ENCODE data around the gene MACROD2.

MACROD2 gene

GRCh38 chr20:14947536-14947935 lies 952.2 kb downstream of the MACROD2 start:
- H3K4me3 ChIP-seq (ENCODE audit: low read depth, low read length) = no peak overlapping the region
- no peak for DNase-seq (ENCODE audit: low read depth, low spot score)
- TF ChIP-seq CTCF (IDR thresholded peaks at IDR 0.05; ENCODE audit: insufficient read depth, low read length, missing control alignments) = no peak
- ChIA-PET CTCF (interaction anchor here (0.9 kb wide), 1 partner anchor 610 kb away, joined by 3 read pairs; the partner anchor contains the start of gene FLRT3), POLR2A (no interaction called here)

- no peak for TF ChIP-seq CTCF (IDR thresholded peaks at IDR 0.05; ENCODE audit: insufficient read depth, low read length, missing control alignments)
- DNase-seq (ENCODE audit: low read depth, low spot score) = no peak
- ChIA-PET CTCF (interaction anchor here (0.9 kb wide), 1 partner anchor 610 kb away, joined by 3 read pairs; the partner anchor contains the start of gene FLRT3), POLR2A (no interaction called here)
- H3K4me3 ChIP-seq (ENCODE audit: low read depth, low read length) = no peak overlapping the region
These were observed 952.6 kb downstream of the MACROD2 start for GRCh38 chr20:14947946-14948345.

GRCh38 chr20:14948416-14948815 lies 953.1 kb downstream of the MACROD2 start:
- ChIA-PET CTCF (interaction anchor here (0.9 kb wide), 1 partner anchor 611 kb away, joined by 3 read pairs; the partner anchor contains the start of gene FLRT3), POLR2A (no interaction called here)
- no peak for DNase-seq (ENCODE audit: low read depth, low spot score)
- no peak for TF ChIP-seq CTCF (IDR thresholded peaks at IDR 0.05; ENCODE audit: insufficient read depth, low read length, missing control alignments)
- no peak overlapping the region for H3K4me3 ChIP-seq (ENCODE audit: low read depth, low read length)

- H3K4me3 ChIP-seq (ENCODE audit: low read depth, low read length) = no peak overlapping the region
- TF ChIP-seq CTCF (IDR thresholded peaks at IDR 0.05; ENCODE audit: insufficient read depth, low read length, missing control alignments) = no peak
- DNase-seq (ENCODE audit: low read depth, low spot score) = no peak
- ChIA-PET CTCF (no interaction called here), POLR2A (no interaction called here)
These were observed 955.3 kb downstream of the MACROD2 start for GRCh38 chr20:14950633-14951032.

- TF ChIP-seq CTCF (IDR thresholded peaks at IDR 0.05; ENCODE audit: insufficient read depth, low read length, missing control alignments) = no peak
- POLR2A ChIA-PET = no interaction called here
- H3K4me3 ChIP-seq (ENCODE audit: low read depth, low read length) = no peak overlapping the region
- CTCF ChIA-PET = no interaction called here
- DNase-seq (ENCODE audit: low read depth, low spot score) = no peak
These were observed 955.8 kb downstream of the MACROD2 start for GRCh38 chr20:14951105-14951504.

GRCh38 chr20:14951707-14952418 lies 956.5 kb downstream of the MACROD2 start:
- CTCF ChIA-PET = interaction anchor here (1.4 kb wide), 1 partner anchor 15 kb away, joined by 3 read pairs; no protein-coding TSS in a partner anchor
- DNase-seq (ENCODE audit: low read depth, low spot score) = peak; percentile 17
- no peak overlapping the region for H3K4me3 ChIP-seq (ENCODE audit: low read depth, low read length)

More at GRCh38 chr20:14951707-14952418, 956.5 kb downstream of the MACROD2 start:
- POLR2A ChIA-PET = no interaction called here
- TF ChIP-seq CTCF (IDR thresholded peaks at IDR 0.05; ENCODE audit: insufficient read depth, low read length, missing control alignments) = no peak
